ENCODE results near the gene ITPK1.

ITPK1 gene

DNA sequence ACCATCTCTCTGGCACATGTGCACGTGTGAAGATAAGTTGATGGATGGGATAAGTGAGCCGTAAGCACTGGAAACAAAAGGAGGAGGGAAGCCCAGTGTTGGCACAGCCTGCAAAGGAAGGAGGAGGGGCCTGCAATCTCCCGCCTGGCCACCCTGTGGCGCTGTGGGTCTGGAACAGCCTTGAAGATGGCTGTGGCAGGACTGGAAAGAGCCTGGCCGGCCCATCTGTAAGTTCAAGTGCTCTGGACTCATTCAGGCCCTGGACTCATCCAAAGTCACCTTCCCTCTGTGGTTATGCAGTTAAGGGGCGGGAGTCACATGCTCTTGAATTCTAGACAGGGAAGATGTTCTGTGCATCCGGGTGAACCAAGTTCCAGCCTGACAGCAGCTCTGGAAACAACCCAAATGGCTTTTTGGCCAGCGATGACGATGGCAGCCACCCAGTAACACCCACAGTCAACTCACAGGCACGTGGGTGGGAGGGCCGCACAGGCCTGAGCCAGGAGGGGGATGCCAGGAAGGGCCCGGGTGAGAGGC, 142.4 kb downstream of the ITPK1 start:
- TF ChIP-seq, protein P1, sequence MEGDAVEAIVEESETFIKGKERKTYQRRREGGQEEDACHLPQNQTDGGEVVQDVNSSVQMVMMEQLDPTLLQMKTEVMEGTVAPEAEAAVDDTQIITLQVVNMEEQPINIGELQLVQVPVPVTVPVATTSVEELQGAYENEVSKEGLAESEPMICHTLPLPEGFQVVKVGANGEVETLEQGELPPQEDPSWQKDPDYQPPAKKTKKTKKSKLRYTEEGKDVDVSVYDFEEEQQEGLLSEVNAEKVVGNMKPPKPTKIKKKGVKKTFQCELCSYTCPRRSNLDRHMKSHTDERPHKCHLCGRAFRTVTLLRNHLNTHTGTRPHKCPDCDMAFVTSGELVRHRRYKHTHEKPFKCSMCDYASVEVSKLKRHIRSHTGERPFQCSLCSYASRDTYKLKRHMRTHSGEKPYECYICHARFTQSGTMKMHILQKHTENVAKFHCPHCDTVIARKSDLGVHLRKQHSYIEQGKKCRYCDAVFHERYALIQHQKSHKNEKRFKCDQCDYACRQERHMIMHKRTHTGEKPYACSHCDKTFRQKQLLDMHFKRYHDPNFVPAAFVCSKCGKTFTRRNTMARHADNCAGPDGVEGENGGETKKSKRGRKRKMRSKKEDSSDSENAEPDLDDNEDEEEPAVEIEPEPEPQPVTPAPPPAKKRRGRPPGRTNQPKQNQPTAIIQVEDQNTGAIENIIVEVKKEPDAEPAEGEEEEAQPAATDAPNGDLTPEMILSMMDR (IDR thresholded peaks at IDR 0.05; ENCODE audit: extremely low read depth, missing control alignments): no peak
- DNase-seq (ENCODE audit: low spot score): no peak

DNA sequence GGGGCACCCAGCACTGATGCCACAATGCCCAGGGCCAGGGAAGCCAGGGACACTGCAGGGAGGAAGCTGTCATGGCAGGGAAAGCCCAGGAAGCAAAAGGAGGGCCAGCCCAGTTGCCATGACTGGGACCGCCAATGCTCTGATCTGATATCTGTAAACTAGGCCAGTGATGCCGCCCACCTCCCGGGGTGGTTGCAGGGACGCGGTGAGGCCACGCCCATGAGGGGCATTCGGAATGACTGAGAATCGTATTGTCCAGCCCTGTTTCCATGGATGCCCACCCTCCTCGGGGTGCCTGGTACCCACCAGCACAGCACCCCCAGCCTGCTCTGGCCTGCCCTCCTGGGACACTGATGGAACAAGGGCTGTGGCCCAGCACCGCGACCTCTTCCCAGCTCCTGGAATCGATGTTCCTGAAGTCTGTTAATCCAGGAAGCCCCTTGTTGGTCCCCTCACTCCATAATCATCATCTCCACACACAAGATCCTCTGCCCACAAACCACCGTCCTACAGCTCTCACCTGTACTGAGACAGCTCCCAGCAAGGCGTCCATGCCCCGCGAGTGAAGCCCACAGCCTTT, 144.0 kb downstream of the ITPK1 start:
- no peak for DNase-seq (ENCODE audit: low spot score)
- TF ChIP-seq, protein P1 (IDR thresholded peaks at IDR 0.05; ENCODE audit: extremely low read depth, missing control alignments): no peak

DNA sequence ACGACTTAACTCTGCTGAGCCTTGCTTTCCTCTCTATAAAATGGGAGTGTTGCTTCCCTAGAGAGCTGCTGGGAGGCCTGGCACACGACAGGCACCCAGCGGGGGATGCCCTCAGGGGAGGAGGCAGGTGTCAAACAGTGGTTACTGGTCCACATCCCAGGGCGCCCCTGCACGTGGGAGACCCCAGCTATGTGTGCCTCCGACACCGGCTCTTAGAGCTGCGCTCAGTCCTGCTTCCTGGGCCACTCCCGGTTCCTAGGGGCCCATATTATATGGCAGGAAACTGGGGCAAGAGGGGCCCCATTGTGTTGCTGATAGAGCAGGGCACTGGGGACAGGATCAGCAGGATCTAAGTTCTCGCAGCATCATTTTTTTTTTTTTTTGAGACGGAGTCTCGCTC, 145.5 kb downstream of the ITPK1 start:
- no peak for DNase-seq (ENCODE audit: low spot score)
- TF ChIP-seq, protein P1 (IDR thresholded peaks at IDR 0.05; ENCODE audit: extremely low read depth, missing control alignments): no peak

DNA sequence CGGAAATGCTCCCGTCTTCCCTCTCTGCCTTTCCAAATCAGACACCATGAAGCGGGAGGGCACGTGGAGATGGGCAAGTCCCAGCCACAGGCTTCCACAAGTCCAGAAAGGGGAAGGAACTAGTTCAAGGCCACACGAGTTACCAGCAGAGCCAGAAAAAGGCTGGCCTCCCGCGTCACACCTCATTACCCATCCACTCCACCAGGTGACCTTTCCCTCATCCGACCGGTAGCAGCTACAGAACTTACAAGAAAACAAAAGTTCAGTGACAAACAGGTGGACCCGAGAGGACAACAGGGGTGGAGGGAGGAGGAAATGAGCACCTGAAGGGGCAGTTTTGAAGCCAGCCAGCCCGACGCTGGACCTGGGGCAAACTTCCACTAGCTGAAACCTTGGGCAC, 145.9 kb downstream of the ITPK1 start:
- TF ChIP-seq, protein P1 (IDR thresholded peaks at IDR 0.05; ENCODE audit: extremely low read depth, missing control alignments): no peak
- DNase-seq (ENCODE audit: low spot score): no peak

DNA sequence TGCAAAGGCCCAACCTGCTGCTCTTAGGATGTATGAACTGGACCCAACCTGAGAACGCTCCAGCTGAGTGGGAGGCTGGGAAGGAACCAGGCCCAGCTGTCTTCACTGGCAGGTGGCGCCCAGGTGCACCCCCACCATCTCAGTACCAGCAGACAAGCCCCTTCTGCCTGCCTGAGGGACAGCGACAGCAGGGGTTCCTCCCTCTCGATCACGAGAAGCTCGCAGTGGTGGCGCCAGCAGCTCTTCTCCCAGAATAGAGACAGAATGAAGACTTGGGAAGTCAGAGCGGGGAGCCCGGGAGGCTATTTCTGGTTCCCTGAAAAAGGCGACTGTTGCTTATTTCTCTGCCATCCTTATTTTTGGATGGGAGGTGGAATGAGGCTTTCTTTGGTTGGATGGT, 146.3 kb downstream of the ITPK1 start:
- TF ChIP-seq, protein P1 (IDR thresholded peaks at IDR 0.05; ENCODE audit: extremely low read depth, missing control alignments): no peak
- no peak for DNase-seq (ENCODE audit: low spot score)

DNA sequence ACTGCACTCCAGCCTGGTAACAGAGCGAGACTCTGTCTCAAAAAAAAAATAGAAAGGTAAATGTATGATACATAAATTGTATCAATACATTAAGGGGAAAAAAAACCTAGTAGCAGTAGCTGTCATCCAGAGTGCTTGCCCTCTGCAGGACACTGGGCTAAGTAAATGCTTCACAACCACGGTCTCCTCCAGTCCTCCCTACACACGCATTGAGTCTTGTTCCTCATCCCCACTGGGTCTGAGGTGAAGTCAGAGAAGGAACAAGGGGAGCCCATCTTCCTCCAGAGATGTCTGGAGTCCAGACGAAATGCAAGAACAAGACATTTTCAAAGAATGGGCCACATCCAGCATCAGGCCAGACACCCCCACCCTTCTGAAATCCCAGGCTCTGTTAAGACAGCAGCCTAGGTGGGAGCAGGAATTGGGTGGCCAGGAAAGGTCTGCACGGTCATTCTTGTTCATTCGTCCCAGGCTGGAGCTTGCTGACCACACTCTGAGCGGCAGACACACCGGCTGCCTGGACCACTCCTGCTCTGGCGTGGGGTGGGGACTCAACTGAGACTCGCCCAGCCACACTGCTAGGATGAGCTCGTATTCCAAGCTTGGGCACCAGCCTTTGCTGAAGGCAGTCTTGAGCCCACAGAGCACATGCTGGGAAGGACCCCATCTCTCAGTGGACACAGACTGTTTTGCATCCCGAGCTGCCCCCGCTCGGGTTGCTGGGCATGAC, 147.3 kb downstream of the ITPK1 start:
- TF ChIP-seq, protein P1 (IDR thresholded peaks at IDR 0.05; ENCODE audit: extremely low read depth, missing control alignments): no peak
- no peak for DNase-seq (ENCODE audit: low spot score)

DNA sequence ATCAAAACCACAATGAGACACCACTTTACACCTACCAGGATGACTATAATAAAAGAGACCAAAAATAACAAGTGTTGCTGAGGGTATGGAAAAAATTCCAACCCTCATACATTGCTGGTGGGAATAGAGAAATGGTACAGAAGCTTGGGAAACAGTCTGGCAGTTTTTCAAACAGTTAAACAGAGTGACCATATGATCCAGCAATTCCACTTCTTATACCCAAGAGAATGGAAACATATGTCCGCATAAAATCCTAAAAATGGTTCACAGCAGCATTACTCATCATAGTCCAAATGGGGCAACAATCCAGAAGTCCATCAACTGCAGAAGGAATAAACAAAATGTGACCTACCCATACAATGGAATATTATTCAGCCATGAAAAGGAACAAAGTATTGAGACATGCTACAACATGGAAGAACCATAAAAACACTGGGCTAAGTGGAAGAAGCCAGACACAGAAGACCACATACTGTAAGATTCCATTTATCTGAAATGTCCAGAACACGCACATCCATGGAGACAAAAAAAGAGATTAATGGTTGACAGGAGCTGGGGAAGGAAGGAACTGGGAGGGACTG, 148.3 kb downstream of the ITPK1 start:
- no peak for DNase-seq (ENCODE audit: low spot score)
- TF ChIP-seq, protein P1 (IDR thresholded peaks at IDR 0.05; ENCODE audit: extremely low read depth, missing control alignments): no peak
